Esophagus squamous epithelium (tissue), 4 donors: Measurements from ENCODE around the gene RPL14.
A peak's percentile ranks its signal among the peaks of the same experiment; 100 is the strongest.

Experiments used
- POLR2A ChIP-seq, 4 donors: fragments of 450-650 bp; IDR thresholded peaks; one replicate each; pipeline ENCODE4 v1.6.1; 2017; ENCODE audit warnings: antibody characterized with exemption in 4 of 4, mild to moderate bottlenecking in 4 of 4, moderate library complexity in 3 of 4
- TF ChIP-seq, protein P1 (sequence below), 6 experiments: fragments of 450-650 bp in 4 of 6; fragments of 200-600 bp in 2 of 6; sonication (generic) in 2 of 6; IDR thresholded peaks; one replicate each; pipeline ENCODE4 v1.5.1; 2016 to 2019; ENCODE audit warnings: antibody characterized with exemption in 6 of 6, mild to moderate bottlenecking in 4 of 6, moderate library complexity in 4 of 6

DNA sequence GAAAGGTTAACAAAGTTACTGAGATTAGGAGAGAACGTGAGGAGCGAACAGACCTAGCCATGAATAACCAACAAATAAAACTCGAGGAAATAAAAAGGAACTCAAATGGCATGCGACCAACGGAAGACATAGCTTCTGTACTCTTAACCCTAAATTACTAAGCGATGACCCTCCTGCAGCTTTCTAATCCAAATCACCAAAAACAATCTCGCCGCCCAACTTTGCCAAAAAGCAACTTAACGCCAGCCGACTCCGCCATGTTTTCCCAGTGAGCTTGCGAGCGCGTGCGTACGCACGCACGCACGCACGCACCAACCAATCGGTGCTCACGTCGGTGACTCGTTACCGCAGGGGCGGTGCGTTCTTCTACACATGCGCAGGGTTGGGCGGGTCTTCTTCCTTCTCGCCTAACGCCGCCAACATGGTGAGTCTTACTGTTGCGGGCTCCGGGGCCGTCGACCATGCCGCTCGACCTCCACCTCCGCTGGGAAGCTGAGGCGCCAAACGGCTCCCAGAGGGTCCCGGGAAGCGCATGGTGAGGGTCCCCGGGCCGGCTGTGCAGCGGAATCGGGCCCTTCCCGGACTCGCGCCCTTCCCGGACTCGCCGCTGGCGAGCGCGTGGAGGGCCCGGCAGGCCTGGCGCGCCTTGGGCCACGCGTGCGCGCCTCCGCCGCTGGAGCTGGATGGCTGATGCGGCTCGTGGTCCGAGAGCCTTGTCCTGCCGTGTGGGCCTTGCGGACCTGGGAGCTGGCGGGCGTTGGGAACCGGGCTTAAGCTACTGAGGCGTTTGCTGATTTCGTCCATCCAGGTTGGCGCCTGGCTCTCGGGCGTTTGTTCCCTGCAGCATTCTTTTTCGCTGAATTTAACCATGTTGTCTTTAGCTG lies at the start of gene RPL14:
- TF ChIP-seq, protein P1, sequence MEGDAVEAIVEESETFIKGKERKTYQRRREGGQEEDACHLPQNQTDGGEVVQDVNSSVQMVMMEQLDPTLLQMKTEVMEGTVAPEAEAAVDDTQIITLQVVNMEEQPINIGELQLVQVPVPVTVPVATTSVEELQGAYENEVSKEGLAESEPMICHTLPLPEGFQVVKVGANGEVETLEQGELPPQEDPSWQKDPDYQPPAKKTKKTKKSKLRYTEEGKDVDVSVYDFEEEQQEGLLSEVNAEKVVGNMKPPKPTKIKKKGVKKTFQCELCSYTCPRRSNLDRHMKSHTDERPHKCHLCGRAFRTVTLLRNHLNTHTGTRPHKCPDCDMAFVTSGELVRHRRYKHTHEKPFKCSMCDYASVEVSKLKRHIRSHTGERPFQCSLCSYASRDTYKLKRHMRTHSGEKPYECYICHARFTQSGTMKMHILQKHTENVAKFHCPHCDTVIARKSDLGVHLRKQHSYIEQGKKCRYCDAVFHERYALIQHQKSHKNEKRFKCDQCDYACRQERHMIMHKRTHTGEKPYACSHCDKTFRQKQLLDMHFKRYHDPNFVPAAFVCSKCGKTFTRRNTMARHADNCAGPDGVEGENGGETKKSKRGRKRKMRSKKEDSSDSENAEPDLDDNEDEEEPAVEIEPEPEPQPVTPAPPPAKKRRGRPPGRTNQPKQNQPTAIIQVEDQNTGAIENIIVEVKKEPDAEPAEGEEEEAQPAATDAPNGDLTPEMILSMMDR (IDR thresholded peaks at IDR 0.05), result no peak
- TF ChIP-seq POLR2A (IDR thresholded peaks at IDR 0.05), result peak in 3 of 4 donors; percentile 20 to 93 (median 92)
